ENCODE results near the gene ARHGAP33.

Gene ARHGAP33

GRCh38 chr19:35756377-35757230 lies 18.8 kb upstream of the ARHGAP33 start, which contains the start of gene HSPB6:
HSPB6 (minus strand) TSS chr19:35757029; CDS start chr19:35757008, 21 bp downstream.
- Histone ChIP-seq H3K4me1 (ENCODE audit: control extremely low read depth in 1 of 4, control insufficient read depth in 4 of 4, insufficient read depth in 4 of 4, low read length in 3 of 4) (peaks cover 2 to 35% (median 27%) of the 10 kb centered on the region in 4 experiments), H3K27me3 (replicated peaks in 2 of 5; ENCODE audit: control insufficient read depth in 4 of 5, insufficient read depth in 5 of 5, low read length in 4 of 5) (peaks cover 0 to 37% (median 0%) of the 10 kb centered on the region in 5 experiments), H3K36me3 (ENCODE audit: control insufficient read depth in 4 of 4, insufficient read depth in 4 of 4, low read length in 3 of 4) (peaks cover 0 to 34% (median 24%) of the 10 kb centered on the region in 4 experiments), H3K4me3 (ENCODE audit: control insufficient read depth in 1 of 7, extremely low read depth in 1 of 7, insufficient read depth in 4 of 7, low read depth in 2 of 7, low read length in 6 of 7) (peak within 1 kb of the TSS; percentile 1 to 100 (median 93)), H3K9me3 (ENCODE audit: control extremely low read depth in 1 of 5, control insufficient read depth in 4 of 5, insufficient read depth in 2 of 5, low read depth in 1 of 5, low read length in 4 of 5) (peaks cover 0 to 1% (median 0%) of the 10 kb centered on the region in 5 experiments), H3K27ac (ENCODE audit: insufficient read depth in 1 of 2, low read depth in 1 of 2, low read length in 2 of 2, poor library complexity in 1 of 2, severe bottlenecking in 2 of 2) (peak within 1 kb of the TSS in 1 of 2 experiments; percentile 97)
- WGBS (ENCODE audit: insufficient coverage): 3% methylated on average over 48 of the region's 52 CpGs
- ChIA-PET CTCF (interaction anchor here (1.0 to 1.7 kb wide), 2 partner anchors 8 to 13 kb away, joined by 3 to 4 read pairs; partner anchors contain the start of gene LIN37), POLR2A (interaction anchor here (0.7 kb wide), 1 partner anchor 9 kb away, joined by 4 read pairs; the partner anchor contains the start of gene LIN37)
- DNase-seq: no peak

- peaks cover 0 to 1% (median 0%) of the 10 kb centered on the region in 5 experiments for H3K9me3 ChIP-seq (ENCODE audit: control extremely low read depth in 1 of 5, control insufficient read depth in 4 of 5, insufficient read depth in 2 of 5, low read depth in 1 of 5, low read length in 4 of 5)
- peak overlapping the region in 1 of 2 experiments; percentile 97 for H3K27ac ChIP-seq (ENCODE audit: insufficient read depth in 1 of 2, low read depth in 1 of 2, low read length in 2 of 2, poor library complexity in 1 of 2, severe bottlenecking in 2 of 2)
- POLR2A ChIA-PET: no interaction called here
- DNase-seq: peak in 2 of 3 donors; percentile 38 to 42
- H3K4me1 ChIP-seq (ENCODE audit: control extremely low read depth in 1 of 4, control insufficient read depth in 4 of 4, insufficient read depth in 4 of 4, low read length in 3 of 4): peaks cover 2 to 35% (median 27%) of the 10 kb centered on the region in 4 experiments
- H3K36me3 ChIP-seq (ENCODE audit: control insufficient read depth in 4 of 4, insufficient read depth in 4 of 4, low read length in 3 of 4): peaks cover 0 to 35% (median 26%) of the 10 kb centered on the region in 4 experiments
- H3K27me3 ChIP-seq (replicated peaks in 2 of 5; ENCODE audit: control insufficient read depth in 4 of 5, insufficient read depth in 5 of 5, low read length in 4 of 5): peaks cover 0 to 37% (median 0%) of the 10 kb centered on the region in 5 experiments
- 6% methylated on average over 12 of the region's 19 CpGs for WGBS (ENCODE audit: insufficient coverage)
- H3K4me3 ChIP-seq (ENCODE audit: control insufficient read depth in 1 of 7, extremely low read depth in 1 of 7, insufficient read depth in 4 of 7, low read depth in 2 of 7, low read length in 6 of 7): peak overlapping the region; percentile 1 to 100 (median 93)
- CTCF ChIA-PET: interaction anchor here (1.0 kb wide), 1 partner anchor 9 kb away, joined by 3 read pairs; the partner anchor contains the start of gene LIN37
These were observed 18.1 kb upstream of the ARHGAP33 start for GRCh38 chr19:35757231-35757748.

- peaks cover 2 to 35% (median 27%) of the 10 kb centered on the region in 4 experiments for H3K4me1 ChIP-seq (ENCODE audit: control extremely low read depth in 1 of 4, control insufficient read depth in 4 of 4, insufficient read depth in 4 of 4, low read length in 3 of 4)
- H3K9me3 ChIP-seq (ENCODE audit: control extremely low read depth in 1 of 5, control insufficient read depth in 4 of 5, insufficient read depth in 2 of 5, low read depth in 1 of 5, low read length in 4 of 5): peaks cover 0 to 1% (median 0%) of the 10 kb centered on the region in 5 experiments
- 0% methylated on average over 44 of the region's 53 CpGs for WGBS (ENCODE audit: insufficient coverage)
- peak within 1 kb of the TSS; percentile 57 to 100 (median 93) for H3K4me3 ChIP-seq (ENCODE audit: control insufficient read depth in 1 of 7, extremely low read depth in 1 of 7, insufficient read depth in 4 of 7, low read depth in 2 of 7, low read length in 6 of 7)
- ChIA-PET POLR2A (no interaction called here), CTCF (no interaction called here)
- DNase-seq: peak; percentile 99 to 100 (median 100)
- H3K36me3 ChIP-seq (ENCODE audit: control insufficient read depth in 4 of 4, insufficient read depth in 4 of 4, low read length in 3 of 4): peaks cover 0 to 29% (median 21%) of the 10 kb centered on the region in 4 experiments
- H3K27ac ChIP-seq (ENCODE audit: insufficient read depth in 1 of 2, low read depth in 1 of 2, low read length in 2 of 2, poor library complexity in 1 of 2, severe bottlenecking in 2 of 2): peak within 1 kb of the TSS; percentile 84 to 97
- H3K27me3 ChIP-seq (replicated peaks in 2 of 5; ENCODE audit: control insufficient read depth in 4 of 5, insufficient read depth in 5 of 5, low read length in 4 of 5): peaks cover 0 to 37% (median 0%) of the 10 kb centered on the region in 5 experiments
These were observed 17.4 kb upstream of the ARHGAP33 start, which contains the start of gene PROSER3 for GRCh38 chr19:35757749-35758608. PROSER3 (plus strand) TSS chr19:35758176; CDS start chr19:35758216, 40 bp downstream.

DNA sequence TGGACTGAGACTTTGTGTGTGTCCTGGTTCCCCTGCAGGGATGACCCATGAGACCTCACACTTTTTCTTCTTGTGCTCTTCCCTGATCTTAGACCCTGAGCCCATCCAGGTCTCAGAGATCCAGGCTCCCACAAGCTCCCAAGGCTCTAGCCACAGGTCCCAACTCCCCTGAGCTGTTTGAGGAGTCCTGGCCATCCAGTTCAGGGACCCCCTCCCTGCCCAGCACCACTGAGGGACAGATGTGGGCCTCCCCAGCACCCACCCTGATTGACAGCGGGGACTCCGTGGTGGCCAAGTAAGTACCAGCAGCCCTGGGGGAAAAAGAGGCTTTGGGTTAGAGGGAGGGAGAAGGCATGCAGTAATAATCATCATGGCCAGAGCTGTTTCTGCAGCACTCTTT lies 15.7 kb upstream of the ARHGAP33 start:
- Histone ChIP-seq H3K27ac (ENCODE audit: insufficient read depth in 1 of 2, low read depth in 1 of 2, low read length in 2 of 2, poor library complexity in 1 of 2, severe bottlenecking in 2 of 2) (no peak overlapping the region), H3K9me3 (ENCODE audit: control extremely low read depth in 1 of 5, control insufficient read depth in 4 of 5, insufficient read depth in 2 of 5, low read depth in 1 of 5, low read length in 4 of 5) (peaks cover 0 to 1% (median 0%) of the 10 kb centered on the region in 5 experiments), H3K4me1 (ENCODE audit: control extremely low read depth in 1 of 4, control insufficient read depth in 4 of 4, insufficient read depth in 4 of 4, low read length in 3 of 4) (peaks cover 2 to 35% (median 27%) of the 10 kb centered on the region in 4 experiments), H3K27me3 (replicated peaks in 2 of 5; ENCODE audit: control insufficient read depth in 4 of 5, insufficient read depth in 5 of 5, low read length in 4 of 5) (peaks cover 0 to 27% (median 0%) of the 10 kb centered on the region in 5 experiments), H3K36me3 (ENCODE audit: control insufficient read depth in 4 of 4, insufficient read depth in 4 of 4, low read length in 3 of 4) (peaks cover 0 to 22% (median 15%) of the 10 kb centered on the region in 4 experiments), H3K4me3 (ENCODE audit: control insufficient read depth in 1 of 7, extremely low read depth in 1 of 7, insufficient read depth in 4 of 7, low read depth in 2 of 7, low read length in 6 of 7) (no peak overlapping the region)
- no peak for DNase-seq
- CTCF ChIA-PET: interaction anchor here (0.8 kb wide), 1 partner anchor 67 kb away, joined by 3 read pairs; no protein-coding TSS in a partner anchor
- POLR2A ChIA-PET: no interaction called here
- WGBS (ENCODE audit: insufficient coverage): 100% methylated on average over 2 of the region's 2 CpGs

- H3K4me3 ChIP-seq (ENCODE audit: control insufficient read depth in 1 of 7, extremely low read depth in 1 of 7, insufficient read depth in 4 of 7, low read depth in 2 of 7, low read length in 6 of 7): no peak overlapping the region
- H3K9me3 ChIP-seq (ENCODE audit: control extremely low read depth in 1 of 5, control insufficient read depth in 4 of 5, insufficient read depth in 2 of 5, low read depth in 1 of 5, low read length in 4 of 5): peaks cover 0 to 1% (median 0%) of the 10 kb centered on the region in 5 experiments
- H3K27ac ChIP-seq (ENCODE audit: insufficient read depth in 1 of 2, low read depth in 1 of 2, low read length in 2 of 2, poor library complexity in 1 of 2, severe bottlenecking in 2 of 2): no peak overlapping the region
- WGBS (ENCODE audit: insufficient coverage): 96% methylated on average over 4 of the region's 4 CpGs
- H3K36me3 ChIP-seq (ENCODE audit: control insufficient read depth in 4 of 4, insufficient read depth in 4 of 4, low read length in 3 of 4): peaks cover 0 to 30% (median 21%) of the 10 kb centered on the region in 4 experiments
- no peak for DNase-seq
- H3K27me3 ChIP-seq (replicated peaks in 2 of 5; ENCODE audit: control insufficient read depth in 4 of 5, insufficient read depth in 5 of 5, low read length in 4 of 5): peaks cover 0 to 16% (median 0%) of the 10 kb centered on the region in 5 experiments
- POLR2A ChIA-PET: no interaction called here
- CTCF ChIA-PET: interaction anchor here (0.6 to 1.0 kb wide), 2 partner anchors 59 to 145 kb away, joined by 3 read pairs; no protein-coding TSS in a partner anchor
- H3K4me1 ChIP-seq (ENCODE audit: control extremely low read depth in 1 of 4, control insufficient read depth in 4 of 4, insufficient read depth in 4 of 4, low read length in 3 of 4): peaks cover 2 to 26% (median 23%) of the 10 kb centered on the region in 4 experiments
These were observed 14.5 kb upstream of the ARHGAP33 start for GRCh38 chr19:35760711-35761349.
